GM21515 (cell line): Measurements from ENCODE around the gene P2RX6.
"Not testable (repeated sequence)": the region's sequence is repeated elsewhere in the genome, so short reads cannot be mapped to it uniquely, and the experiment has no call there.

Experiments used
- ATAC-seq: cut with Tn5 transposase; IDR thresholded peaks from one replicate; pipeline ENCODE4 v1.9.1; 2021; ENCODE audit not compliant: unreplicated experiment

Gene P2RX6

GRCh38 chr22:21030621-21031544 lies 15.9 kb downstream of the P2RX6 start:
- ATAC-seq, result no peak

GRCh38 chr22:21031545-21032036 lies 16.6 kb downstream of the P2RX6 start:
- no peak for ATAC-seq

- no peak for ATAC-seq
These were observed 17.3 kb downstream of the P2RX6 start, which contains the start of gene SLC7A4 for GRCh38 chr22:21032037-21032867. TSS of gene SLC7A4 (minus strand) at chr22:21032561. CDS start at chr22:21031812, 749 bp downstream.

- ATAC-seq, result no peak
These were observed 18.1 kb downstream of the P2RX6 start for GRCh38 chr22:21032868-21033688.

- ATAC-seq, result no peak
These were observed 18.9 kb downstream of the P2RX6 start for GRCh38 chr22:21033895-21034294.

- no peak for ATAC-seq
These were observed 20.0 kb downstream of the P2RX6 start for GRCh38 chr22:21034989-21035388.

- no peak for ATAC-seq
These were observed 23.4 kb downstream of the P2RX6 start for GRCh38 chr22:21038405-21038804.

- not testable (repeated sequence) for ATAC-seq
These were observed 24.2 kb downstream of the P2RX6 start for GRCh38 chr22:21039158-21039557.

- ATAC-seq, result no peak
These were observed 27.0 kb downstream of the P2RX6 start for GRCh38 chr22:21041937-21042336.

GRCh38 chr22:21042978-21043859 lies 28.3 kb downstream of the P2RX6 start:
- no peak for ATAC-seq

GRCh38 chr22:21043860-21044535 lies 29.0 kb downstream of the P2RX6 start:
- ATAC-seq, result no peak

- ATAC-seq, result no peak
These were observed 30.1 kb downstream of the P2RX6 start for GRCh38 chr22:21044931-21045584.

GRCh38 chr22:21045585-21046294 lies 30.8 kb downstream of the P2RX6 start, which contains the start of gene LRRC74B:
TSS of gene LRRC74B (plus strand) at chr22:21045946. CDS start at chr22:21045987, 41 bp downstream.
- peak; percentile 73 for ATAC-seq

- ATAC-seq, result no peak
These were observed 32.2 kb downstream of the P2RX6 start for GRCh38 chr22:21047035-21047661.

- no peak for ATAC-seq
These were observed 32.8 kb downstream of the P2RX6 start for GRCh38 chr22:21047730-21048129.

GRCh38 chr22:21048448-21048847 lies 33.5 kb downstream of the P2RX6 start:
- not testable (repeated sequence) for ATAC-seq

GRCh38 chr22:21048965-21049364 lies 34.0 kb downstream of the P2RX6 start:
- ATAC-seq, result not testable (repeated sequence)
